ENCODE data around the gene DPP8. TPM values are rescaled to one million over a fixed set of nuclear protein-coding genes. Genes with fewer than 3 reads are reported as not detected.
"Not testable (repeated sequence)": the region's sequence is repeated elsewhere in the genome, so short reads cannot be mapped to it uniquely, and the experiment has no call there.

The DPP8 gene
- total and polyA plus RNA-seq, 2 donors (not counting 1 experiment from before 2014, with no cell fraction given), result 29.9 to 45.4 TPM

- Histone ChIP-seq H3K4me1 (ENCODE audit: control insufficient read depth, extremely low read depth, insufficient read depth, low read length) (no peaks in the 10 kb centered on the region), H3K4me2 (ENCODE audit: extremely low read depth, insufficient read depth, low read length) (no peak overlapping the region), H3K79me2 (ENCODE audit: control insufficient read depth, insufficient read depth, low read length) (no peaks in the 10 kb centered on the region), H3K36me3 (ENCODE audit: control insufficient read depth, insufficient read depth, low read length) (no peaks in the 10 kb centered on the region), H3K9ac (ENCODE audit: insufficient read depth, low read length) (no peak overlapping the region), H3K27ac (ENCODE audit: insufficient read depth, low read length) (no peak overlapping the region), H3K27me3 (ENCODE audit: control insufficient read depth, insufficient read depth, low read length) (no peaks in the 10 kb centered on the region), H2AFZ (ENCODE audit: low read length) (no peak overlapping the region), H4K20me1 (ENCODE audit: control insufficient read depth, extremely low read depth, insufficient read depth, low read length) (no peaks in the 10 kb centered on the region), H3K9me3 (ENCODE audit: control insufficient read depth, insufficient read depth, low read depth, low read length) (no peaks in the 10 kb centered on the region), H3K4me3 (replicated peaks in 1 of 4; ENCODE audit: control extremely low read depth in 1 of 4, insufficient read depth in 1 of 4, low read depth in 3 of 4, low read length in 4 of 4) (no peak overlapping the region)
- TF ChIP-seq EZH2 (IDR thresholded peaks at IDR 0.05; ENCODE audit: low read length, missing control alignments) (no peak), CTCF (conservative IDR thresholded peaks at IDR 0.05 in 1 of 2, IDR thresholded peaks at IDR 0.05 in 1 of 2; ENCODE audit: low read depth in 1 of 2, low read length in 2 of 2) (no peak)
- peak in 1 of 2 donors; percentile 29 for DNase-seq (ENCODE audit: low read depth in 2 of 2)
Observed at GRCh38 chr15:65466901-65467300, 50.6 kb downstream of the DPP8 start.

- not testable (repeated sequence) for H3K27me3 ChIP-seq (ENCODE audit: control insufficient read depth, insufficient read depth, low read length); H2AFZ ChIP-seq (ENCODE audit: low read length); H3K27ac ChIP-seq (ENCODE audit: insufficient read depth, low read length); H3K4me3 ChIP-seq (replicated peaks in 1 of 4; ENCODE audit: control extremely low read depth in 1 of 4, insufficient read depth in 1 of 4, low read depth in 3 of 4, low read length in 4 of 4); H3K4me1 ChIP-seq (ENCODE audit: control insufficient read depth, extremely low read depth, insufficient read depth, low read length); H3K9me3 ChIP-seq (ENCODE audit: control insufficient read depth, insufficient read depth, low read depth, low read length); H3K79me2 ChIP-seq (ENCODE audit: control insufficient read depth, insufficient read depth, low read length); H3K36me3 ChIP-seq (ENCODE audit: control insufficient read depth, insufficient read depth, low read length); DNase-seq (ENCODE audit: low read depth in 2 of 2); H3K4me2 ChIP-seq (ENCODE audit: extremely low read depth, insufficient read depth, low read length); H4K20me1 ChIP-seq (ENCODE audit: control insufficient read depth, extremely low read depth, insufficient read depth, low read length); H3K9ac ChIP-seq (ENCODE audit: insufficient read depth, low read length)
Observed at GRCh38 chr15:65463096-65463495, 54.4 kb downstream of the DPP8 start.

DNA sequence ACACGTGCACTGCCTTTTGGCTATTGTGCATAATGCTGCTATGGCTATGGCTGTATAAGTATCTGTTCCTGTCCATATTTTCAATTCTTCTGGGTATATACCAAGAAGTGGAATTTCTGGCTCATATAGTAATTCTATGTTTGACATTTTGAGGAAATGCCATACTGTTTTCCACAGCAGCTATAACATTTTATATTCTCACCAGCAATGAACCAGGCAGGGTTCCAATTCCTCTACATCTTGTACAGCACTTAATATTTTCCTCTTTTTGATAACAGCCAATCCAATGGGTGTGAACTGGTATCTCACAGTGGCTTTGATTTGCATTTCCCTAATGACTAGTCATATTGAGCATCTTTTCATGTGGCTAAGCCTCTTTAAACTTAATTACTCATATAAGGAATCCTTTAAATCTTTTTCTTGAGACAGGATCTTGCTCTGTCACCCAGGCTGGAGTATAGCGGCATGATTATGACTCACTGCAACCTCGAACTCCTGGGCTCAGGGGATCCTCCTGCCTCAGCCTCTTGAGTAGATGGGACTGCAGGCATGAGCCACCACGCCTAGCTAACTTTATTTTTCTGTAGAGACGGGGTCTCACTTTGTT lies 56.6 kb downstream of the DPP8 start:
- H3K27me3 ChIP-seq (ENCODE audit: control insufficient read depth, insufficient read depth, low read length), result no peaks in the 10 kb centered on the region
- H3K4me2 ChIP-seq (ENCODE audit: extremely low read depth, insufficient read depth, low read length), result no peak overlapping the region
- H3K9ac ChIP-seq (ENCODE audit: insufficient read depth, low read length), result no peak overlapping the region
- no peaks in the 10 kb centered on the region for H3K79me2 ChIP-seq (ENCODE audit: control insufficient read depth, insufficient read depth, low read length)
- no peaks in the 10 kb centered on the region for H4K20me1 ChIP-seq (ENCODE audit: control insufficient read depth, extremely low read depth, insufficient read depth, low read length)
- no peak overlapping the region for H3K27ac ChIP-seq (ENCODE audit: insufficient read depth, low read length)
- H3K4me1 ChIP-seq (ENCODE audit: control insufficient read depth, extremely low read depth, insufficient read depth, low read length), result no peaks in the 10 kb centered on the region
- no peak overlapping the region for H2AFZ ChIP-seq (ENCODE audit: low read length)
- H3K9me3 ChIP-seq (ENCODE audit: control insufficient read depth, insufficient read depth, low read depth, low read length), result no peaks in the 10 kb centered on the region
- no peak overlapping the region for H3K4me3 ChIP-seq (replicated peaks in 1 of 4; ENCODE audit: control extremely low read depth in 1 of 4, insufficient read depth in 1 of 4, low read depth in 3 of 4, low read length in 4 of 4)
- no peak for TF ChIP-seq CTCF (conservative IDR thresholded peaks at IDR 0.05 in 1 of 2, IDR thresholded peaks at IDR 0.05 in 1 of 2; ENCODE audit: low read depth in 1 of 2, low read length in 2 of 2)
- TF ChIP-seq EZH2 (IDR thresholded peaks at IDR 0.05; ENCODE audit: low read length, missing control alignments), result no peak
- no peaks in the 10 kb centered on the region for H3K36me3 ChIP-seq (ENCODE audit: control insufficient read depth, insufficient read depth, low read length)
- peak; percentile 8 to 49 for DNase-seq (ENCODE audit: low read depth in 2 of 2)

GRCh38 chr15:65455256-65455655 lies 62.2 kb downstream of the DPP8 start:
- H2AFZ ChIP-seq (ENCODE audit: low read length); H4K20me1 ChIP-seq (ENCODE audit: control insufficient read depth, extremely low read depth, insufficient read depth, low read length); H3K27me3 ChIP-seq (ENCODE audit: control insufficient read depth, insufficient read depth, low read length); H3K4me3 ChIP-seq (replicated peaks in 1 of 4; ENCODE audit: control extremely low read depth in 1 of 4, insufficient read depth in 1 of 4, low read depth in 3 of 4, low read length in 4 of 4); H3K4me2 ChIP-seq (ENCODE audit: extremely low read depth, insufficient read depth, low read length); H3K79me2 ChIP-seq (ENCODE audit: control insufficient read depth, insufficient read depth, low read length); H3K4me1 ChIP-seq (ENCODE audit: control insufficient read depth, extremely low read depth, insufficient read depth, low read length); H3K9me3 ChIP-seq (ENCODE audit: control insufficient read depth, insufficient read depth, low read depth, low read length); H3K9ac ChIP-seq (ENCODE audit: insufficient read depth, low read length); H3K27ac ChIP-seq (ENCODE audit: insufficient read depth, low read length); DNase-seq (ENCODE audit: low read depth in 2 of 2); H3K36me3 ChIP-seq (ENCODE audit: control insufficient read depth, insufficient read depth, low read length): not testable (repeated sequence)
